Activated B cell treated with CpG ODN at 0.5 μM for 24 hours (primary cell): Measurements from ENCODE around the gene AOPEP. TPM values are rescaled to one million over a fixed set of nuclear protein-coding genes. Genes with fewer than 3 reads are reported as not detected.

Experiments
- ATAC-seq: fragments of 200-7000 bp; cut with Tn5 transposase; one replicate; pipeline ENCODE4 v1.10.0; 2021; ENCODE audit warnings: low read depth, mild to moderate bottlenecking, moderate library complexity
- CTCF ChIA-PET: fragments of 350-600 bp; sonication (Branson Sonifier 250); formaldehyde crosslinking; loops from one replicate; lab custom pipeline; 2021; ENCODE audit warnings: antibody characterized with exemption; lab: Charles Lee
- POLR2A ChIA-PET: fragments of 350-600 bp; sonication (Branson Sonifier 250); formaldehyde crosslinking; loops from one replicate; lab custom pipeline; 2021; ENCODE audit warnings: antibody characterized with exemption; lab: Charles Lee
- DNase-seq: peaks from one replicate; pipeline ENCODE4 v3.0.0; 2022
- H3K27ac Mint-ChIP-seq: one replicate; pipeline ENCODE4 v1.8.0; 2020; ENCODE audit warnings: mixed read lengths
- H3K27me3 Mint-ChIP-seq: one replicate; pipeline ENCODE4 v1.8.0; 2021; ENCODE audit warnings: mixed read lengths
- H3K36me3 Mint-ChIP-seq: one replicate; pipeline ENCODE4 v1.8.0; 2021; ENCODE audit warnings: low read depth, mixed read lengths
- H3K4me1 Mint-ChIP-seq: one replicate; pipeline ENCODE4 v1.8.0; 2021; ENCODE audit warnings: mixed read lengths
- H3K4me3 Mint-ChIP-seq: one replicate; pipeline ENCODE4 v1.8.0; 2020; ENCODE audit warnings: mild to moderate bottlenecking, mixed read lengths
- H3K9me3 Mint-ChIP-seq: one replicate; pipeline ENCODE4 v1.8.0; 2020; ENCODE audit warnings: mixed read lengths
- intact Hi-C: fragments of 100-400 bp; cut with micrococcal nuclease; formaldehyde crosslinking; loops from one replicate; pipeline ENCODE4 v1.15.1; 2024
- total RNA-seq: library from RNA; stranded (reverse); gene quantifications from 2 replicates; pipeline ENCODE4 v1.2.3, GENCODE V29; 2022
- TF ChIP-seq, protein P1 (sequence below): fragments of 200-600 bp; IDR thresholded peaks from one replicate; pipeline ENCODE4 v1.8.0; 2022; ENCODE audit warnings: antibody characterized with exemption, mild to moderate bottlenecking

AOPEP gene
- total RNA-seq, 1 donor from 2014 or later = 20.4 TPM

DNA sequence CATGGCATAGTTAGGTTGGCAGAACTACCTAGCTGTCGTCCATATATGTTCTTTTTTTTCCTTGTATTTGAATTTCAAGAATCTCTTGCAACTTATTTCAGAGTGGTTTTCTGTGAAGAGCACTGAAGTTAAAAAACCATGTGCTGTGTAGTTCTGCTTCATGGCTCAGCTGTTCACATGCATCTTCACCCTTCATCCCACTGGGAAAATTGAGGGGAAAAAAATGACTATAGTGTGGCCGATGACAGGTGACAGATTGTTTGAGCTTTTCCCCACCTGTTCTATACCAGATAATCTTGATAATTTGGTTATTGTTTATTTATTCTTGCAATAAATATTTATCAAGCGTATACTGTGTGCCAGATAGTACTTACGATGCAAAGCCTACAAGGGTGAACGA is 77.8 kb downstream of the AOPEP start:
- DNase-seq = no peak
- no peak for ATAC-seq
- no peak overlapping the region for H3K27ac Mint-ChIP-seq
- no peaks in the 10 kb centered on the region for H3K9me3 Mint-ChIP-seq
- ChIA-PET POLR2A (interaction anchor here (0.6 kb wide), 1 partner anchor 16 kb away, joined by 3 read pairs; no protein-coding TSS in a partner anchor), CTCF (interaction anchor here (1.1 kb wide), 1 partner anchor 327 kb away, joined by 3 read pairs; no protein-coding TSS in a partner anchor)
- no peaks in the 10 kb centered on the region for H3K27me3 Mint-ChIP-seq
- peaks cover 15% of the 10 kb centered on the region for H3K4me1 Mint-ChIP-seq
- intact Hi-C loops = no loop called here
- TF ChIP-seq, protein P1, sequence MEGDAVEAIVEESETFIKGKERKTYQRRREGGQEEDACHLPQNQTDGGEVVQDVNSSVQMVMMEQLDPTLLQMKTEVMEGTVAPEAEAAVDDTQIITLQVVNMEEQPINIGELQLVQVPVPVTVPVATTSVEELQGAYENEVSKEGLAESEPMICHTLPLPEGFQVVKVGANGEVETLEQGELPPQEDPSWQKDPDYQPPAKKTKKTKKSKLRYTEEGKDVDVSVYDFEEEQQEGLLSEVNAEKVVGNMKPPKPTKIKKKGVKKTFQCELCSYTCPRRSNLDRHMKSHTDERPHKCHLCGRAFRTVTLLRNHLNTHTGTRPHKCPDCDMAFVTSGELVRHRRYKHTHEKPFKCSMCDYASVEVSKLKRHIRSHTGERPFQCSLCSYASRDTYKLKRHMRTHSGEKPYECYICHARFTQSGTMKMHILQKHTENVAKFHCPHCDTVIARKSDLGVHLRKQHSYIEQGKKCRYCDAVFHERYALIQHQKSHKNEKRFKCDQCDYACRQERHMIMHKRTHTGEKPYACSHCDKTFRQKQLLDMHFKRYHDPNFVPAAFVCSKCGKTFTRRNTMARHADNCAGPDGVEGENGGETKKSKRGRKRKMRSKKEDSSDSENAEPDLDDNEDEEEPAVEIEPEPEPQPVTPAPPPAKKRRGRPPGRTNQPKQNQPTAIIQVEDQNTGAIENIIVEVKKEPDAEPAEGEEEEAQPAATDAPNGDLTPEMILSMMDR = no peak
- no peak overlapping the region for H3K4me3 Mint-ChIP-seq
- H3K36me3 Mint-ChIP-seq = peaks cover 65% of the 10 kb centered on the region

GRCh38 chr9:94805051-94805489 is 78.6 kb downstream of the AOPEP start:
- peaks cover 66% of the 10 kb centered on the region for H3K36me3 Mint-ChIP-seq
- TF ChIP-seq, protein P1 = no peak
- H3K4me1 Mint-ChIP-seq = peaks cover 15% of the 10 kb centered on the region
- intact Hi-C loops = no loop called here
- no peak overlapping the region for H3K4me3 Mint-ChIP-seq
- ChIA-PET POLR2A (no interaction called here), CTCF (interaction anchor here (0.7 to 1.1 kb wide), 2 partner anchors 326 to 466 kb away, joined by 3 to 4 read pairs; no protein-coding TSS in a partner anchor)
- H3K27me3 Mint-ChIP-seq = no peaks in the 10 kb centered on the region
- ATAC-seq = no peak
- H3K9me3 Mint-ChIP-seq = no peaks in the 10 kb centered on the region
- no peak for DNase-seq
- no peak overlapping the region for H3K27ac Mint-ChIP-seq

- H3K36me3 Mint-ChIP-seq = peaks cover 63% of the 10 kb centered on the region
- no peak for DNase-seq
- no peaks in the 10 kb centered on the region for H3K27me3 Mint-ChIP-seq
- intact Hi-C loops = no loop called here
- CTCF ChIA-PET = interaction anchor here (0.7 kb wide), 1 partner anchor 466 kb away, joined by 4 read pairs; no protein-coding TSS in a partner anchor
- TF ChIP-seq, protein P1 = no peak
- no peak overlapping the region for H3K4me3 Mint-ChIP-seq
- ATAC-seq = no peak
- H3K4me1 Mint-ChIP-seq = peaks cover 15% of the 10 kb centered on the region
- no peak overlapping the region for H3K27ac Mint-ChIP-seq
- POLR2A ChIA-PET = no interaction called here
- no peaks in the 10 kb centered on the region for H3K9me3 Mint-ChIP-seq
Observed at GRCh38 chr9:94805585-94805984, 79.1 kb downstream of the AOPEP start.

DNA sequence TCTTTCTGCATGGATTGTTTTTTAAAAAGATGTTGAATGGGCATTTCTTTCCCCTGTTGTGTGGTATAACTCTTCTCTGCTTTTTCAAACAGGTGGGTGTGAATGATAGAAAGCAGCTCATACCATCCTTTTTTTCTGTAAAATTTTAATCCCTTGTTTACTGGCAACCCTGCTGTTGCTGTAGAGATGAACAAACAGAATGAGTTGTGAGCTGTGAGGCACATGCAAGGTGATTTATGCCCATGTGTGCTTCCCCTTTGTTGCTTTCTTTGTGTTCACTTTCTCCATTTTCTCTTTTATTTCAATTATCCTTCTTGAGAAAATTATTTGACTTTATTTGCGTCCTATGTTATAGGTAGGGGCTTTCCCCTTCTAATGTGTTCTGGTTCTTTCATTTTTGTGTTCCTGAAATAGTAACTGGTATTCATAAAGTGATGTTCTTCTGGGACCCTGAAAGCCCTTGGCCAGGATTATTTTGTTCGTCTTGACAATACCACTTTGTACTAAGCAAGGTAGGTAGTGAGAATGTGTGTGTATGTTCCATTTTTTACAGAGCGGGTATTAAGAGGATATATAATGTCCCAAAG is 79.9 kb downstream of the AOPEP start:
- ATAC-seq (no peak), DNase-seq (no peak)
- POLR2A ChIA-PET = no interaction called here
- Mint-ChIP-seq H3K4me3 (no peak overlapping the region), H3K27ac (no peak overlapping the region), H3K36me3 (peaks cover 58% of the 10 kb centered on the region), H3K27me3 (no peaks in the 10 kb centered on the region), H3K9me3 (no peaks in the 10 kb centered on the region), H3K4me1 (peaks cover 15% of the 10 kb centered on the region)
- TF ChIP-seq, protein P1 = no peak
- CTCF ChIA-PET = no interaction called here
- intact Hi-C loops = no loop called here

GRCh38 chr9:94807556-94807955 is 81.1 kb downstream of the AOPEP start:
- Mint-ChIP-seq H3K36me3 (peaks cover 48% of the 10 kb centered on the region), H3K4me3 (no peak overlapping the region), H3K4me1 (peaks cover 15% of the 10 kb centered on the region), H3K27ac (no peak overlapping the region), H3K27me3 (no peaks in the 10 kb centered on the region), H3K9me3 (no peaks in the 10 kb centered on the region)
- no peak for DNase-seq
- intact Hi-C loops = no loop called here
- ChIA-PET CTCF (no interaction called here), POLR2A (no interaction called here)
- no peak for ATAC-seq
- TF ChIP-seq, protein P1 = no peak
